KMS-11 (cell line): ENCODE measurements around the gene IGSF9.

ENCODE experiments used
- H2AFZ ChIP-seq: fragments of 200-600 bp; sonication (generic); 2 replicates; pipeline ENCODE4 v1.6.1; 2016; ENCODE audit warnings: antibody characterized with exemption, mixed run types, low read depth
- H3K27ac ChIP-seq: fragments of 200-600 bp; sonication (generic); 2 replicates; pipeline ENCODE4 v1.6.1; 2016; ENCODE audit warnings: mild to moderate bottlenecking, mixed run types
- H3K27me3 ChIP-seq: fragments of 200-600 bp; sonication (generic); 2 replicates; pipeline ENCODE4 v1.6.1; 2017; ENCODE audit warnings: mild to moderate bottlenecking, low read depth, mixed run types, moderate library complexity; ENCODE audit not compliant: insufficient read depth
- H3K36me3 ChIP-seq: fragments of 200-600 bp; sonication (generic); 2 replicates; pipeline ENCODE4 v1.6.1; 2017; ENCODE audit warnings: mild to moderate bottlenecking, mixed run types; ENCODE audit not compliant: insufficient read depth
- H3K4me1 ChIP-seq: fragments of 200-600 bp; sonication (generic); 2 replicates; pipeline ENCODE4 v1.6.1; 2016; ENCODE audit warnings: mild to moderate bottlenecking, low read depth, mixed run types; ENCODE audit not compliant: poor library complexity, severe bottlenecking
- H3K4me2 ChIP-seq: fragments of 200-600 bp; sonication (generic); 2 replicates; pipeline ENCODE4 v1.7.0; 2016; ENCODE audit warnings: mild to moderate bottlenecking, mixed run types
- H3K4me3 ChIP-seq: fragments of 200-600 bp; sonication (generic); IDR thresholded peaks from 2 replicates; pipeline ENCODE4 v1.6.1; 2017; ENCODE audit warnings: low read depth, low read length, mixed read lengths; ENCODE audit not compliant: insufficient read depth
- H3K79me2 ChIP-seq: fragments of 200-600 bp; sonication (generic); 2 replicates; pipeline ENCODE4 v1.6.1; 2016; ENCODE audit warnings: low read depth, mixed run types; ENCODE audit not compliant: insufficient read depth
- H3K9ac ChIP-seq: fragments of 200-600 bp; sonication (generic); 2 replicates; pipeline ENCODE4 v1.6.1; 2016; ENCODE audit warnings: mild to moderate bottlenecking, mixed run types
- H4K20me1 ChIP-seq: fragments of 200-600 bp; sonication (generic); 2 replicates; pipeline ENCODE4 v1.6.1; 2016; ENCODE audit warnings: mild to moderate bottlenecking, mixed run types; ENCODE audit not compliant: insufficient read depth
- TF ChIP-seq, protein P1 (sequence below): fragments of 200-600 bp; sonication (generic); conservative IDR thresholded peaks from 2 replicates; pipeline ENCODE4 v1.6.1; 2017; ENCODE audit warnings: low read depth, mild to moderate bottlenecking, antibody characterized with exemption, low read length, moderate library complexity, mixed read lengths

Gene IGSF9

GRCh38 chr1:159930634-159931033 is 14.8 kb downstream of the IGSF9 start:
- Histone ChIP-seq H3K79me2 (no peaks in the 10 kb centered on the region; the same call in 1 of the 2 replicates), H3K4me2 (no peak overlapping the region), H3K27me3 (no peaks in the 10 kb centered on the region), H3K36me3 (no peaks in the 10 kb centered on the region), H3K4me1 (peaks cover 8% of the 10 kb centered on the region), H3K9ac (no peak overlapping the region), H2AFZ (no peak overlapping the region), H4K20me1 (no peaks in the 10 kb centered on the region), H3K27ac (no peak overlapping the region), H3K4me3 (no peak overlapping the region)
- TF ChIP-seq, protein P1, sequence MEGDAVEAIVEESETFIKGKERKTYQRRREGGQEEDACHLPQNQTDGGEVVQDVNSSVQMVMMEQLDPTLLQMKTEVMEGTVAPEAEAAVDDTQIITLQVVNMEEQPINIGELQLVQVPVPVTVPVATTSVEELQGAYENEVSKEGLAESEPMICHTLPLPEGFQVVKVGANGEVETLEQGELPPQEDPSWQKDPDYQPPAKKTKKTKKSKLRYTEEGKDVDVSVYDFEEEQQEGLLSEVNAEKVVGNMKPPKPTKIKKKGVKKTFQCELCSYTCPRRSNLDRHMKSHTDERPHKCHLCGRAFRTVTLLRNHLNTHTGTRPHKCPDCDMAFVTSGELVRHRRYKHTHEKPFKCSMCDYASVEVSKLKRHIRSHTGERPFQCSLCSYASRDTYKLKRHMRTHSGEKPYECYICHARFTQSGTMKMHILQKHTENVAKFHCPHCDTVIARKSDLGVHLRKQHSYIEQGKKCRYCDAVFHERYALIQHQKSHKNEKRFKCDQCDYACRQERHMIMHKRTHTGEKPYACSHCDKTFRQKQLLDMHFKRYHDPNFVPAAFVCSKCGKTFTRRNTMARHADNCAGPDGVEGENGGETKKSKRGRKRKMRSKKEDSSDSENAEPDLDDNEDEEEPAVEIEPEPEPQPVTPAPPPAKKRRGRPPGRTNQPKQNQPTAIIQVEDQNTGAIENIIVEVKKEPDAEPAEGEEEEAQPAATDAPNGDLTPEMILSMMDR = no peak

- Histone ChIP-seq H3K36me3 (no peaks in the 10 kb centered on the region), H3K27me3 (no peaks in the 10 kb centered on the region), H3K4me1 (peaks cover 8% of the 10 kb centered on the region), H3K27ac (no peak overlapping the region), H3K4me3 (no peak overlapping the region), H2AFZ (no peak overlapping the region), H3K4me2 (no peak overlapping the region), H3K79me2 (peaks cover 2% of the 10 kb centered on the region), H3K9ac (no peak overlapping the region), H4K20me1 (no peaks in the 10 kb centered on the region)
- TF ChIP-seq, protein P1 = no peak
Observed at GRCh38 chr1:159930216-159930615, 15.2 kb downstream of the IGSF9 start.

GRCh38 chr1:159929155-159930051 is 16.0 kb downstream of the IGSF9 start:
- no peaks in the 10 kb centered on the region for H3K36me3 ChIP-seq
- no peak overlapping the region for H3K4me3 ChIP-seq
- H3K27me3 ChIP-seq = no peaks in the 10 kb centered on the region
- peaks cover 8% of the 10 kb centered on the region for H3K4me1 ChIP-seq
- TF ChIP-seq, protein P1 = no peak
- no peaks in the 10 kb centered on the region for H4K20me1 ChIP-seq
- no peak overlapping the region for H3K4me2 ChIP-seq
- H3K27ac ChIP-seq = no peak overlapping the region
- H3K9ac ChIP-seq = no peak overlapping the region
- H2AFZ ChIP-seq = no peak overlapping the region
- peaks cover 10% of the 10 kb centered on the region for H3K79me2 ChIP-seq

DNA sequence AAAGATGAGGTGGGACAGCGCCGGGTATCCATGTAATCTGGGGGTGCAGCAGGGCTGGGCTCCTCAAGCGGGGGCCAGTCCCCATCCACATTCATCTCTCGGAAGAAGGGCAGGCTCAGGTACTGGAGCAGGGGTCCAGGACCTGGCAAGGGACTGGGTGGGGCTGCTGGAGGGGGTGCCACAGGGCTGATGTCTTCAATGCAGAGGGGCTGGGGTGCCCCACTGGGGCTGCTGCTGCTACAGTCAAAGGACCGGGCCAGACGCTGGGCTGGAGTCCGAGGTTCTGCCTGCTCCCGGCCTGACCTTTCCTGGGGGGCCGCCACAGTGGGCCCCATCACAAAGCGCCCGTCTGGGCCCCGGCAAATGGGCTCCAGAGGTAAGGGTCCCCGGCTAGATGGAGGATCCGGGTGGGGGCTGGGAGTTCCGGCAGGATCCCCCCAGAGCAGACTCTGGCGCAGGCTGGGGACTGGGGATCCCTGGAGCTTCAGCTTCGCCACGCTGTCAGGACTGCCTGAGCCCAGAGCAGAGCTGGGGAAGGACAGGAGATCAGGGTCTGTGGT is 16.8 kb downstream of the IGSF9 start:
- no peak overlapping the region for H3K9ac ChIP-seq

More for the DNA sequence above, 16.8 kb downstream of the IGSF9 start:
- no peak overlapping the region for H2AFZ ChIP-seq
- peaks cover 12% of the 10 kb centered on the region for H3K4me1 ChIP-seq
- H3K27me3 ChIP-seq = no peaks in the 10 kb centered on the region
- H3K79me2 ChIP-seq = peaks cover 18% of the 10 kb centered on the region
- H4K20me1 ChIP-seq = peaks cover 5% of the 10 kb centered on the region
- no peak overlapping the region for H3K27ac ChIP-seq
- no peaks in the 10 kb centered on the region; the same call in 1 of the 2 replicates for H3K36me3 ChIP-seq
- no peak overlapping the region for H3K4me2 ChIP-seq
- no peak overlapping the region for H3K4me3 ChIP-seq
- TF ChIP-seq, protein P1 = no peak
